GM18907 (cell line): ENCODE data around the gene FAHD2A.
"Not testable (repeated sequence)": the region's sequence is repeated elsewhere in the genome, so short reads cannot be mapped to it uniquely, and the experiment has no call there.

Experiments used
- ATAC-seq: cut with Tn5 transposase; IDR thresholded peaks from one replicate; pipeline ENCODE4 v1.9.1; 2021; ENCODE audit warnings: mild to moderate bottlenecking, moderate library complexity; ENCODE audit not compliant: unreplicated experiment

FAHD2A gene

DNA sequence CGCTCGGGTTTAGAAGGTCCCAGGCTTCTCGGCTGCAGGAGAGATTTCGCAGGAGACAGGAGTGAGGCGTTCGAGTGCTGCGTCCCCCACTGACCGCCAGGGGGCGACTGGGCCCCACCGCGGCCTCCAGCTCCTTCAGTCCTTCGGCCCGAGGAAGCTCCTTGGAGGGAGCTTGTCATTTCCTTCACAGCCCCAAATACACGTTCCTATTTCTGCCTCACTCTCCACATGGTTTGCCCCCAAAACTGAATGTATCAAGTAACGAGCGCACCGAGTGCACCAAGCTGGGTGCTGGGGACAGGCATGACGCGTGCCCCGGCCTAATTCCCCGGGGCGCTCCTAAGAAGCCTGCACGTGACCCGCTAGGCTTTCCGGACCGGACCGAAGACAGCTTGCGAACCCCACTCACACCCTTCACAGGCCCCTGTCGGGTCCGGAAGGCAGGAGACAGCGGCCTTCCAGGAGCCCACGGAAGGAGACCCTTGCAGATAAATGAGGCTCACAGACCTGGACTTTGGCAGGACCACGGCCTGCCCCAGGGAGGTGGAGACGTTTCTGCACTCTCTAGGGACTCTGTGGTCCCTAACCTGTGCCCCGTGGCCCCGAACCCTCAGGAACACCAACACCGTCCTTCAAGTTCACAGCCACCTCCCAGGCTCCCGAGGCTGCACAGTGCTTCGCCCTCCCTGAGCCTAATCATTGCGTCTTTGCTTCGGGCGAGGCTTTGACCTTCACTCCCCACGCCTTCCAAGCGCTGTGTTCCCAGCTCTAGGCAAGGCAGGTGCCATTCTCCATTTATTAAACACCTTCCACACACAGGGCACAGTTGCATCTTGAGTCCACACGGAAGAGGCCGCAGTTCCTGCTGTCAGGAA is 13.0 kb upstream of the FAHD2A start:
- no peak for ATAC-seq

DNA sequence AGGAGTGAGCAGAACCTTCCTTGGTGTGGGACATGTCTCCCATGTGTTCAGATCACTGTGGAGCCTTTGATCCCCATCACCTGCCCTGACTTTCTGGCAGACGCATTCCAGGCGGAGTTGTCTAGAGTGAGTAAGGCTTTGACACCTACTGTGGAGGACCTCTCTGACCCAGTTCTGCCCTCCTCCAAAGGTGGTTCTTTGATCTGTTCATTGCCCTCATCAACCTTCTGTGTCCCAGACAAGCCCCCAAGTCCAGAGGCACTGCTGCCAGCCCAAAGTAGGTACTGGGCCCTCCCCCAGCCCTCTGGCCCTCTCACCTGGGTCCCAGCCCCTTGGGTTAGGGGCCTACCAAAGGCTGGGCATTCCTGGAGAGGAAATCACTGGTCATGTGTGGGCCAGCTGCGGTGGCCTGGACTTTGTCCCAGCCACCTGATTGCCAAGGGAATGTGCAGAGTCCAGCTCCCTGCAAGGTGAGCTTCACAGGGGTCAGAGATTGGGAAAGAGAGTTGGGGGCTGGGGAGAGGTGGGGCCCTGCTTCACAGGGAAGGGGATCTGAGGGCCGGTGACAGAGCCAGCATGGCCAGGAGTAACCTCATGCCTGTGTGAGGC is 12.1 kb upstream of the FAHD2A start:
- no peak for ATAC-seq

DNA sequence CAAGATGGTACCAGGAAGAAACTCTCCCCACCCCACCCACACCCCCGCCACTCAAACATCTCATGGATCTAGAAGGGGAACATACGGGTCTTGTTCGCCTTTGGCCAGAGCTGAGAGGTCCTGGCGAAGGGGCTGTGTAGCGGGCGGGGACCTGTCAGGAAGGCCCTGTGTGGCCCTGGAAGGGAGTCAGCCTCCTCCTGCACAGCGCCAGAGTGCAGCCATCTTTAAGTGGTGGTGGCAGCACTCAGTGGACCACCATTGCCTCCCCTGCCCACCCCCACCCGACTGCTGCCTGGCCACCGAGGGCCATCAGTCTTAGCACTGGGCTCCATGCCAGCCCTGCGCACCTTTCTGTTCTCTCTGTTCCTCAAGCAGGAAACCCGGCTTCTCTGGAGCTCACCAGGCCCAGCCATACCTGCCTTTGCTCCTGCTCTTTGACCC is 11.6 kb upstream of the FAHD2A start:
- ATAC-seq, result no peak

DNA sequence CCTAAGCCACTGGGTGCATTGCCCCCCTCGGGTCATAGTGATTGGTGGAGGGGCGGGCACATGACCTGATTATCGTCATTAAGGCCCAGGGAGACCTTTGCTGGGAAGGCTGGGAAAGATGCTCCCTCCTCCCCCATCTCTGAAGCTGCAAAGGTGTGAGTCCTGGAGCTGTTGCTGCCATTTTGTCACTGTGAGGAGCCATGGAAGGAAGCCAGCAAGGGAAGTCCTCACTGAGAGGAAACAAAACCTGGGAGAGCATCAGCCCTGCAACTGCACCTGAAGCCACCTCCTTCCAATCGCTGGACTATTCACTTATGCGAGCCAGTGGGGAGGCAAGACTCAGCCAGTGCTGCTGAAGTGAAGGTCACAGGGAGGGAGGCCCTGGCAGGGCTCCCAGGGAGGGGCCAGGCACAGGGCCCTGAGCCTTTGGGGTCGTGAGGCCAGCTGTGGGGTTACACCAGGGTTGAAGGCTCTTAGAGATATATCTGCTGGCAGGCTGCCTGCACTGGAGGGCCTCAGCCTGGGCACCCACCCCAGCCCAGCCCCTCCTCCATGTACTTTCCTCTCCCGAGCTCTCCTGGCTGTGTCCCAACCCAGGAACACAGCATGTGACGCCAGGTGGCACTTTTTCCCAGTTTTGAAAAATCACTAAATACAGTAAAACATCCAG is 10.7 kb upstream of the FAHD2A start:
- no peak for ATAC-seq

DNA sequence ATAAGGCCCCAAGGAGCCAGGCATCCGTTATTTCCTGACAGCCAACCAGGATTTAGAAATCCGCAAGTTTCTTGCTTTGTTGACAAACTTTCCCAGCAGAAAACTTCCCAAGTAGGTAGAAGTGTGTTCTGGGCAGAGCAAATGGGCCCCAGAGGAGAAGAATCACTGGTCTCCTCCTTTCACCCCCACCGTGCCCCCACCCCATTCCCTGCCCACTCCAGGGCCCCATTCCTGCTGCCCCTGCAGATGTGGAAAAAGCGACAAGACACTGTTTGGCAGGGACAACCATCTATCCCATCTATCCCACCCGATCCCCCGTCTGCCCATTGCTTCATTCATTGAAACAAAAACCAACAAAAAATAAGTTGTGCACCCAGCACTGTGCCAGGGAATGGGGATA is 10.2 kb upstream of the FAHD2A start:
- no peak for ATAC-seq

DNA sequence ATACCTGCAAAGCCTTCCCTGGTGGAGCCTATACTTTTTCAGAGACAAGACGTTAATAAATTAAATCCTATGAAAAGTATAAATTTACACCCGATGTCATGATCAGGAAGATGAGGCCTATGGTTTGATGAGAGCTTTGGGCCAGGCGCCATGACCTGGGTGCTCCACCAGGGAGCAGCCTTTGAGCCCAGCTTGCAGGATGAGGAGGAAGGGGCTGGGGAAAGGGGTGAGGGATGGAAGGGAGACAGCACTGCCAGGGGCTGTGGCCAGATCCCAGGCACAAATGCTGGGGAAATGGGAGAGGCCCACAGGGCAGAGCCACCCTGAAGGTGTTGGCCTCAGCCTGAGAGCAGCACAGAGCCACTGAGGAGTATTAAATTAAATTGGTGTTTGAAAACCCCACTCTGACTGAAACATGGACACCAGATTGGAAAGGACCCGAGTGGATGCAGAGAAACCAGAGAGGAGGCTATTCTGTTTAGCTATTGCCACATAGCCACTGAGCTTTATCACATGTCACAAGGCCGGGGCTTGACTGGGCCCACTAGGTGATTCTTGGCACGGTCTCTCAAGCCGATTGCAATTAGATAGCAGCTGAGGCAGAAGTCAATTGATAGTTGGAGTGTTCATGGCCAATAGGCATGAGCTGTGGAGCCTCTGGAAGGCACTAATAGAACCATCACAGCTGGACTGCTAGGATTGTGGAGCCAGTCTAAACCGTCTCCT is 9.6 kb upstream of the FAHD2A start:
- ATAC-seq, result no peak

DNA sequence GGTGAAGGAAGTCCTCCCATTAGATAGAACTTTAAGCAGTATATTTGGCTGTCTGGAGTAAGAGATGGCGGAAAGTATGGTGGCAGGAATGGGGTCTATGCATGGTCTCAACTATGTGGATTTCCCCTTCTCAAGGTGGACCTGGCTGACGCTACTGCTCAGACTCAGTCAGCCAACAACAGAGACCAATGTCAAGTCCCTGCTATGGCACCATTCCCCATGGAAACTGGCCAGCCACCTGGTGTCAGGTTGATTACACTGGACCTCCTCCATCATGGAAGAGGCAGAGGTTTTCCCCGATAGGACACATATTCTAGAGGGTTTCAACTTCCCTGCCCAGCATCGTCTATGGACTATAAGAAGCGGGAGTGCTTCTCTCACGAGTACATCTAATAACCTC is 8.6 kb upstream of the FAHD2A start:
- no peak for ATAC-seq

DNA sequence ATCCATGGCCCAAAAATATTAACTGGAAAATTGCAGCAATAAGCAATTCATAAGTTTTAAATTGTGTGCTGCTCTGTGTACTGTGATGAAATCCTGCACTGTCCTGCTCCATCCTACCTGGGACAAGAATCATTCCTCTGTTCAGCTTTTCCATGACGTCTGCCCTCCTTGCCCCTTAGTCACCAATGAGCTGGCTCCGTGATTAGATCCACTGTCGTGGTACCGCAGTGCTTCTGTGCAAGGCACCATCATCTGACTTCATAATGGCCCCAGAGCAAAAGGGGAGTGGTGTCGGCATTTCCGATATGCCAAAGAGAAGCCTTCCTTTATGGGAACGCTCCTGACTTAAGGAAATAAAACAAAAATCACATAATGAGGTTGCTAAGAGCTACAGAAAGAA is 3.4 kb upstream of the FAHD2A start:
- no peak for ATAC-seq

DNA sequence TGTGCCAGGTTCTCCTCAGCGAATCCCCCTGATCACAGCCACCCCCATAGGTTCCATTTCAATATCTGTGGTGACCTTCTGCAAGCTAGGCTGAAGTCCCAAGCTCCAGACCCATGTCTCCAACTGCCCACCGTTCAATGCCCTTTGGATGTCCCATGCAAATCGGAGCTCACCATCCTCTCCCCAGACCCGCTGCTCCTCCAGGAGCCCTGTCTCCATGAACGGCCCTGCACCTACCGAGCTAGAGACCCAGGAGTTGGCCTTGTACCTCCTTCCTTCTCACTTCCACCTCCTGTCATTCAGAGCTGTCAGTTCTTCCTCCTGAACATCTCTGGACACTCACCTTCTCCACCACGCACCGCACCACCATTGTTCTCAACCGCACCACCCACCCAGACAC is 1.0 kb upstream of the FAHD2A start:
- no peak for ATAC-seq

DNA sequence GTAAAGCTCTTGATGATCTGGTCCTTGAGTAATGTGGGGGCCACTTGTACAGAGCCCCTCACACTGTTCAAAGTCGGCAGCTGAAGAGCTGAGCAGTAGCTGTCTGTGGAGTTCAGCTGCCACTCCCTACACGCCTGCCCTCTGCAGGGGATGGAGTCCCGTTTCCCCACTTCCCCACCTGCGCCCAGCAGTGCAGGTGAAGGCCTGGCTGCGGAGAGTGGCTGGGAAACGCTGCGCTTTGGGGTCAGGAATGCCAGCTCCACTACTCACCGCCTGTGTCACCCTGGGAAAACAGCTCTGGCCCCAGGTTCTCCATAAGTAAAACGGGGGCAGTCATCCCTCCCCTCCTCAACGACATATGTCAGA is 521 bp upstream of the FAHD2A start:
- peak; percentile 27 for ATAC-seq

DNA sequence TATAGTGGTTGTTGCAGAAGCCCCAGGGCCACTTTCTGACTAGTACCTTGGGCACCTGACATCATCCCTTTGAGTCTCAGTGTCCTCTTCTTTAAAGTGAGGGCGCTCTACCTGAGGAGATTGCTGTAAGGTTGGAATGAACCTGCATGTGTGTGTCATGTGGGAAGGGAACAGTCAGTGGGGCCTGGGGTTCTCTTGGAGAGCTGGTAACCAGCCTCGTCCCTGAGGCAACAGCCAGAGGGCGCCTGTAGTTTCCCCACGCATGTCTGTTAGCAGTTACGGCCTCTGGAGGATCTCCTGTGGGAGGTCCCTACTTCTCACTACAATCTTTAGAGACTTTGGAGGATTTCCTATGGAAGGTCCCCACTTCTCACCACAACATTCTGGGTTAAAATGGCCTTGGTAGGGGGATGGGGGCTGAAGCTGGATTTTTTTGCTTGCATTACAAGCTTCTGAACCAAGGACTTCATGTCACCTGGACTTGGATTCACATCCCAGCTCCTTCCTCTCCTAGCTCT is 755 bp downstream of the FAHD2A start:
- ATAC-seq, result peak; percentile 38

DNA sequence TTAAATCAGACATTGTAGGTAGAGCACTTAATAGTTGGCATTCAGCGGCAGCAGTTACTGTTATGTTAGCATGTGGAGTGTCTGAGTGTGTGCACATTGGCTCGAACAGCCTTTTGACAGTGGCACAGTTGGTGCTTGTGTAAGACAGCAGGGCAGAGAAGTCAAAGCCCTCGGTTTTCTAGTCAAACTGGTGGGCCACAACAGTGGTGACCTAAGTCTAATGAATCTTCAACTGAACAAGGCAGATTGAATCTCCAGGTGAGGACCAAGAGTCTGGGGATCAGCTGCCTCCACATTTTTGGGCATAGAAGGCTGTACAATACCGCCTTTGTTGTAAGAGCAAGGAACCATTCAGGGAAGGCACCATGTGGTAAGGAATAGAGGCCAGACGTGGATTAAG is 1.3 kb downstream of the FAHD2A start:
- not testable (repeated sequence) for ATAC-seq

DNA sequence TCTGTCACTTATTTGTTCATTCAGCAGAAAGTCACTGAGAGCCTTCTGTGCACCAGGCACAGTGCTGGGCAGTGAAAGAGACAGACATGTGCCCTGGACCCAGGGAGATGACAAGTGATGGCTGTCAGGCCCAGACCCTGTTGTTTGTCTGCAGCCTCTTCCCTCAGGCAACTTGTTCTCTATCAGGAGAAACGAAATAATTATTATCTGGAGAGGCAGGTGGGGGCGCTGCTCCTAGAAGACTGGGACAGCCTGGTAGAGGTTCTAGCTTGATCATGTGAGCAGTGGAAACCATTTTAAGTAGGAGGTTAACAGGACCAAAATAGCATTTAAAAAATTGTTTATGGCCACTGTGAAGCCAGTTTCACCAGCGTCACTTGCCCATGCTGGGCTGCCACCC is 2.2 kb downstream of the FAHD2A start:
- ATAC-seq, result not testable (repeated sequence)

DNA sequence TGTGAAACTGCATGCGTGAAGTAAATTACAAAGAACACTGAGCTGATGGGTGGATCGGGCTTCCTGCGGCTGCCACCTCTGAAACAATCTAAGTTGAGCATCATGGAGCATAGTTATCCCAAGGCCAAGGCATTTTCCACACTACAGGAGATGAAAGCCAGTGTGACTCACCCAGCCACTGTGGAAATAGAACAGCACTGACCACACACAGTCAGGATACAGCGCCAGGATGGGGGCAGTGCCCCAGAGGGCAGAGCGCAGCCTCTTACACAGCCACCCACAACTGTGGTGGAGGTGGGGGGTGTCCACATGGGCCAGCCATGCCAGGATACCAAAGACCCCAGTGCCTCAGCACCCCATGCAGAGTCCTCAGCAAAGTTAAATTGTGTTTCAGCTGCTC is 8.7 kb downstream of the FAHD2A start:
- not testable (repeated sequence) for ATAC-seq

DNA sequence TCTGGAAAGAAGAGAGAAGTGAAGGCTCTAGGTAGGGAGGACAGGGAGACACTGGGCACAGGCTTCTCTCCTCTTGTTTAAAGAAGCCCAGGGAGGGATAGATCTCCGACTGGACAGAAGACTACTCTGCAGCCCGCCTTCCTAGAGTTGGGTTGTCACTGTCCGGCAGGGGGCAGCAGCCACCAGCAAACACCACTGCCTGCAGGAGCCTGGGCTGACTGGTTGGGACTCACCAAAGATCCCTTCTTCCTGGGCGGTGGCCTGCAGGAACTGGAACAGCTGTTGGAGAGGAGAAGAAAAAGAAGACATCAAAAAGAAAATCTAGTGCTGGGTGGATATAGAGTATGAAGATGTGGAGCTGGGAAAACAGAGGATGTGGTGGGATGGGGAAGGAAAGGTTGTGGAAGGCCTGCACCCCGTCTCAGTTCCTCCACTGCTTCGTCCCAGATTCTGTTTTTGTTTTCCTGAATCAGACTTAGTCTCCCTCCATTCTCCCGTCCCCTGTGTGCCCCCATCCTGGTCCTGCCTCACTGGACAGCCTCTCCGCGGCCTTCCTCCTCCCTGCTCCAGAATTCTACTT is 11.6 kb downstream of the FAHD2A start:
- ATAC-seq, result peak; percentile 77

DNA sequence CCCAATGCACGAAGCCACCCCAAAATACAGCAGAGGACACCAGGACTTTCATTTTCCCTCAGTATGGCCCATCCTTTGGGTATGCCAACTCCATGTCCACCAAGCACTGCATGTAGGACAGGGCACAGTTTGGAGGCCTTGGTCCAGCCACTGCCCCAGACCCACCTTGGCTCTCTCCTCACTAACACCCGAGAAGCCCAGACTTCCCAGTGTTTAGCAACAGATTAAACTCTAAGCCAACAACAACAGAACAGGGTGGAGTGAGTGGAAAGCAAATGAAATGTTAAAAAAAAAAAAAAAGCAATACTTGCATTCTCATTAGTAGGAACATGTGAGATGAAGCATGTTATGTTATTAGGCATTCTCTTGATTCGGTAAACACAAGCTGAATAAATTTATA is 12.6 kb downstream of the FAHD2A start:
- not testable (repeated sequence) for ATAC-seq

DNA sequence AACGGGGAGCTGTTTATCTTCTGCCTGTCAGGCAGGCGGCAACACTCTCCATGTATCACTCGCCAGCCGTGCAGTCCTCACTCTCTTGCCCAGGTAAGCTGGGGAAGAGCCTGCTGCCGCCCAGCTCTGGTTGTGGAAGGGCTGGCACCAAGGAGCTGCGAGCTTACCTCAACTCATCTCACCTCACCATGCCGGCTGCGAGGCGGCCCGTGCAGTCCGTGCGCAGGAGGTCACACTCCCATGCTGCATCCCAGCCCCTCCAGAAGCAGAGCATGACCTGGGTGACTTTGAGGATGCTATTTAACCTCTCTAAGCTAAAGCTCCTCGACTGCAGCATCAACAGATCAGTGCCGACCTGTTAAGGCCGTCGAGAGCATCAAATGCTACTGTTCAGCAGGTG is 13.1 kb downstream of the FAHD2A start:
- not testable (repeated sequence) for ATAC-seq

DNA sequence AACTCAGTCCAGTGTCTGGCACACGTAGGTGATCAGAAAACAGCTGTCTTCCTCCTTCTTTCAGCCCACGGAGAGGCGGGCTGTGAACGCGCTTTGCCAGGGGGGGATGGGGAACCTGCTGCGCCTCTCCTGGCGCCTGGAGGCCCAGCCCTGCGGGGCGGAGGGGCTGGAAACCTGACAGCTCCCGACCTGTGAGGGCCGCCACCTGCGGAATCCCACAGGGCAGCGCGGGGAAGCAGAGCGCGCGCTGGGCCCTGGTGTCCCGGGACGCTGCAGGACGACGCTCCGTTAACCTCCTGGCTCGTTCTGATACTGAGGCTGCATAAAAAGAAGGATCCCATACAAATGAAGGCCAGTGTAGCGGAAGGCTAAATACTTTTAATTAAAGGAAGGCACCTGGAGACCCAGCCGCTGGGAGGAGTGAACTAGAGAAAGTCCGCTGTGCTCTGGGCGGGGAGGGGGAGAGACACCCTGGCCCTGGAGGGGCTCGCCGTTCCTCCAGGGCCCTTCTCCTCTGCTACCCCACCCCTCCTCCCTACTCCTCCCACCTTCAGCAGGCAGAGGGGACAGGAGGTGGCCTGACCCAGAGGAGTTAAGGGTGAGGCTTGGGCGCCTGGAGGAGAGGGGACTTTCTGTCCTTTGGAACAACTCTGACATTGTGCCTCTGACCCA is 24.8 kb downstream of the FAHD2A start:
- ATAC-seq, result not testable (repeated sequence)

DNA sequence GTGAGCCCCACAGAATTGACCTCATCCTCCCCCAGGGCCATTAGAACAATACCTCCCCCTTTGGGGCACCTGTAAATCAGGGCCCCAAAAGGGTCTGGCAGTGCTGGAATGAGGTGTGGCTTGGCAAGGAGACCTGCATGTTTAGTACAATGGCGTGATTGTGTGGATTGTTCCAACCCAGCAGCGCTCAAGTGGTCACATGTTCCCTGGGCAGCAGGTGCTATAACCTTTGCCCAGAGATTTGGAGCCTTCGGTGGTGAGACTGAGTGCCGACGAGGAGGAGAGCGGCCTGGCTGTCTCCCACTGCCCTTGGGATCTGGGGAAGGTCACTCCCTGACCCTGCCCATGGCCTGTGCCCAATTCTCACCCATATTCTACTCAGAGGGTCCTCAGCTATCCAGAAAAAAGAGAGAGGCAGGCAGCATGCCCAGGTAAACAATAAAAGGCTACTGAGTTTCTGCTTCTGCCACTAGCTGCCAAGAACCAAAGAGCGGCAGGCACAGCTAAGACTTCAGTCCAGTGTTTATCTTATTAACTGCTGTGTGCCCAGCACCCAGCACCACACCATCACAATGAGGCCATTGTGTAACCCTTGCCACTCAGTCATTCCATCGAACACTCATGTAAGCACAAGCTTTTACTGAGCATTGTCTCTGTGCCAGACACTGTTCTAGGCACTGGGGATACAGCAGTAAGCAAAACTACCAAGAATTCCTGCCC is 27.4 kb downstream of the FAHD2A start:
- ATAC-seq, result not testable (repeated sequence)
